ENCODE results near the gene CAVIN1. TPM values are rescaled to one million over a fixed set of nuclear protein-coding genes. Genes with fewer than 3 reads are reported as not detected.
A peak's percentile ranks its signal among the peaks of the same experiment; 100 is the strongest.
"Not testable (repeated sequence)": the region's sequence is repeated elsewhere in the genome, so short reads cannot be mapped to it uniquely, and the experiment has no call there.

Gene CAVIN1, protein sequence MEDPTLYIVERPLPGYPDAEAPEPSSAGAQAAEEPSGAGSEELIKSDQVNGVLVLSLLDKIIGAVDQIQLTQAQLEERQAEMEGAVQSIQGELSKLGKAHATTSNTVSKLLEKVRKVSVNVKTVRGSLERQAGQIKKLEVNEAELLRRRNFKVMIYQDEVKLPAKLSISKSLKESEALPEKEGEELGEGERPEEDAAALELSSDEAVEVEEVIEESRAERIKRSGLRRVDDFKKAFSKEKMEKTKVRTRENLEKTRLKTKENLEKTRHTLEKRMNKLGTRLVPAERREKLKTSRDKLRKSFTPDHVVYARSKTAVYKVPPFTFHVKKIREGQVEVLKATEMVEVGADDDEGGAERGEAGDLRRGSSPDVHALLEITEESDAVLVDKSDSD
- 12.3 TPM for total RNA-seq

DNA sequence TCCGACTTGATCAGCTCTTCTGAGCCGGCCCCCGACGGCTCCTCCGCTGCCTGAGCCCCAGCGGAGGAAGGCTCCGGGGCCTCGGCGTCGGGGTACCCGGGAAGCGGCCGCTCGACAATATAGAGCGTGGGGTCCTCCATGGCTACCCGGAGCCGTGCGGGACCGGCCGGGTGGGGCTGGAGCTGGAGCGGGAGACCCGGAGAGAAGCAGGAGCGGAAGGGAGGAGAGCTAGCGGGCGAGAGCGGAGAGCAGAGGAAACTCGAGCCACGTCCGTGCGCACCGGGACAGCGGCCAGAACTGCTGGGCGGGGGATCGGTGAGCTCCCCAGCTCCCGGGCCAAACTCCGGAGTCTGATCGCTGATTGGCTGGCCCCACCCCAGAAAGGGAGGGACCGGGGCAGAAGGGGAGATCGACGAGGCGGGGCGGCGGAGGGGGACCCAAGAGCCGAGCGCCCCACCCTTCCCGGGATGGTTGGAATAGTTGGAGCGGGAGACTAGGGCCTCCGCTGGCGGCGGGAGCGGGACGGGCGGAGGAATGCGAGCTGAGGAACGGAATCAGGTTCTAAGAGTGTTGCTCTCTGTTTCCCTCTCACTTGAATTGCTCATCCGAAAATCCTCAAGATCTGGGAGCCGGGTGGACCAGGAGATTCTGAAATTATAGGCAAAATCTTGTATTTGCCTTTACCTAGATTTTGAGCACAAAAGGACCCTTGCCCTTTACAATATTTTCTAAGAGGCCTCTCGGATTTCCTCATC is at the start of gene CAVIN1:
CAVIN1 (minus strand) TSS at position 299 of the 755 bp plus-strand sequence; CDS start at position 140, 159 bp downstream.
- DNase-seq (ENCODE audit: low spot score) (peak; percentile 94), ATAC-seq (peak; percentile 95)

DNA sequence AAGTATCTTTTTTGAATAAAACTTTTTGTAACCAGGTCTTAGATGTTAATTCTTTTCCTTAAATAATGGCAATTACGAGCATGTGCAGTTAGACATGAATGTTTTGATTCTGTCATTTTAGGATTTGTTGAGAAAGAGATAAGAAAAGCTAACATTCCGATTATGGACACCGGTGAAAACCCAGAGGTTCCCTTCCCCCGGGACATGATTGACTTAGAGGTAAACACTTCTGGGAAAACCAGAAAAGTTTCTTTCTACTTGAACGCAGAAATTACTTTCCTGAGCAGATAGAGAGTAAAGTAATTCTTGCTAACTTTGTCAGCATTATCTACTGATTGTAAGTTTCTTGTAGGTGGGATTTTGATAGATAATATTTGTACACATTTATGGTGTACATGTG is 44.8 kb upstream of the CAVIN1 start:
- DNase-seq (ENCODE audit: low spot score): no peak

DNA sequence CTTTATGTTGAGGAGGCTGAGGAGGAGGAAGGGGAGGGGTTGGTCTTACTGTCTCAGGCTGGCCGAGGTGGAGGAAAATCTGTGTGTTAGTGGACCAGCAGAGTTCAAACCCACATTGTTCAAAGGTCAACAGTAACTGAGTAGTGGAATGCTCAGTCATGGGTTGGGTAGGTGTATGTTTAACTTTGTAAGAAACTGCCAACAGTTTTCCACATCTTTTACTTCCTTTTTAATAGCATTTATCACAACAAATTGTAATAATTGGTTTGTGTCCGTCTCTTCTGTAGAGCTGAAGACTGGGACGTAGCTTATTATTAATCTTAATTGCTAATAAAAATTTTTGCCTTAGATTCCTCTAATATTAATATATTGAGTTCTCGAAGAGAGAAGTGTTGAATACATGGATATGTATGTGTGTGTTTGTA is 40.9 kb upstream of the CAVIN1 start:
- no peak for DNase-seq (ENCODE audit: low spot score)
- ATAC-seq: peak; percentile 89

More for the DNA sequence above, 44.8 kb upstream of the CAVIN1 start:
- no peak for ATAC-seq

DNA sequence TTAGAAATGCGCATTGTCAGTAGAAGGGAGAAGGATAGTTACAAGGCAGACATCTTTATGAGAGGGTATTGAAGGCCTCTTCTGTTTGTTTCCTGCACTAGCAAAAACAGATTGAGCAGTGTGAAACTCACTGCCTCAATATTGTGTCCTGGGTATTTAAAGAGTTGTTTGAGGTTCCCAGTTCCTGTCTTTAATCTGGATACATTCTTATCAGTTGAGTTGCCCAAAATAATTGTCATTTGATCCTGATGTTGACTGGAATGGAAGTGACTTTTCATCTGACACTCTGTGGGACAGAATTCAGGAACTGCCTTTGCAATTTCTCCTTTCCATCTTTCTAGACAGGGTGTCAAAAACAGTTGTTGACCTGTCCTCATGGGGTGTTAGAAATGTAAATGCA is 37.3 kb upstream of the CAVIN1 start:
- ATAC-seq: no peak
- DNase-seq (ENCODE audit: low spot score): no peak

DNA sequence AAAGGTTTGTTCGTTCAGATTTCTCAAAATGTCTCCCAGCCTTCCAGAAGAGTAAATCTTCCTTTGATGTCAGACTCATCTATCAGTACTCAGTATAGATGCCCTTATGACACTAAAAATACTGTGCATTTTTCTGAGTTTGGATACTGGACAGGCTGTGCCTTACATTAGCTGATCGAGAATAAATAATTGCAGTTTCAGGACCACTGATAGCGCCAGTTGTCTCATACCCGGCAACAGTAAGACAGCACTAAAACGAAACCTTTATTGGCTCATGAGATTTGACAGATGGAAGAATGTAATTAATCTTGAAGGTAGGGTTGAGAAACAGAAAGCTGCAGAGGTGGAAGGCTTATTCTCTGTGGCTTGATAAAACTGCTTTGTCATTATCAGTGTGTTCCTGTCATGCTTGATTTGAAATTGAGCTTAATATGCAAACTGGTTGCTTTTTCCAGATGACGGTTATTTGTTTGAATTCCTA is 36.8 kb upstream of the CAVIN1 start:
- peak; percentile 32 for ATAC-seq
- no peak for DNase-seq (ENCODE audit: low spot score)

DNA sequence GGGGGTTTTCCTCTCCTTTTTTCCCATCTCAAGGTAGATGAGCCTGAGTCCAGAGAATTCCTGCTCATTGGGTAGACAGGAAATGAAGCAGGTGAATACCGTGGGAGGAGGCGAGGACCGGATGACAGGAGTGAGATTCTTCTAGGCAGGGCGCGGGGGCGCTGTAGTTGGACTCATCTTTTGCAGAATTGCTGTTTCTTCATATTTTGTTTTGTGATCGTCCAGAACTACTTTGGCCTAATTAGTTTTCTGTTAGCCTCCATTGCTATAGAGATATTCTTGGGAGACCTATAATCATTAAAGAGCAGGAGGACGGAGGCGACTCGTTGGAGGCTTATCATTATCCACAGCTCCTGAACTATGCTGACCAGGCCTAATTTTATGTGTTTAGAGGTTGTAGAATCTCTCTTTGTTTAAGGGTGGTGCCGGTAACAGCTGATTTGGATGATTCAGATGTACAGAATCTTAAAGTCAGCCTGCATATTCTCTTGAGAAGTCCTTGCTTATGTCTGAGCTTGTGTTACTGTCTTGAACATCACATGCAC is 36.3 kb upstream of the CAVIN1 start:
- peak; percentile 55 for ATAC-seq
- peak; percentile 55 for DNase-seq (ENCODE audit: low spot score)

DNA sequence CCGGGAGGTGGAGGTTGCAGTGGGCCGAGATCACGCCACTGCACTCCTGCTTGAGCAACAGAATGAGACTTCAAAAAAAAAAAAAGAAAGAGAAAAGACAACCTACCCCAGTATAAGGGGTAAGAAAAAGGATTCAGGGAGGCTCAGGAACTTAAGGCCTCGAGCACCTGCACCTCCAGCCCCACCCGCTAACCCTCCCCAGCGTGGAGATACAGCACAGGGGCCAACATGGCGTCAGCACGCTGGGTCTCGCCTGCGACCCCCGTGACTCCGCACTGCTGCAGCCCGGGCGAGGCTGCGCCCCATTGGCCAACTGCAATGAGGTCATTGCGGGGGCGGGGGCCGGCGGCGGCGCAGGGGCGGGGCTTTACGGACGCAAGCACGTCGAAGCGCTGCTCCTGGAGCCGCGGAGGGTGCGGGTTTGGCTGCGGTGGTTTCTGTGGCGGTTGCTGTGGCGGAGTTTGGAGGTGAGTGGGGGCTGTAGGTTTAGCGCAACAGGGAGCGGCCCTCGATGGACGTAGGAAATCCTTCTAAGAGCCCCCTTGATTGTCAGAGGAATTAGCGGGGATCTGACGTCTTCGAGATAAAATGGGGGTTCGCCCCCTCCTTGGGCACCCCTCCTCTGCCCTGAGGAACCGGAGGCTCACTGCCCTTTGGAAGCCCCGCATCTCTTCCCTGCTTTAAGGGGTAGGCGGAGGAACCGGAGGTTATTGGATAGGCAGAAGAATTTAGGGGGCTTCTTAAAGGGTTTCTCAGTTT is 35.6 kb upstream of the CAVIN1 start, which contains the start of gene ATP6V0A1:
ATP6V0A1 (plus strand) TSS at position 382 of the 759 bp plus-strand sequence. CDS start 2,017 bp downstream, outside the sequence.
- ATAC-seq (peak; percentile 98), DNase-seq (ENCODE audit: low spot score) (peak; percentile 94)

DNA sequence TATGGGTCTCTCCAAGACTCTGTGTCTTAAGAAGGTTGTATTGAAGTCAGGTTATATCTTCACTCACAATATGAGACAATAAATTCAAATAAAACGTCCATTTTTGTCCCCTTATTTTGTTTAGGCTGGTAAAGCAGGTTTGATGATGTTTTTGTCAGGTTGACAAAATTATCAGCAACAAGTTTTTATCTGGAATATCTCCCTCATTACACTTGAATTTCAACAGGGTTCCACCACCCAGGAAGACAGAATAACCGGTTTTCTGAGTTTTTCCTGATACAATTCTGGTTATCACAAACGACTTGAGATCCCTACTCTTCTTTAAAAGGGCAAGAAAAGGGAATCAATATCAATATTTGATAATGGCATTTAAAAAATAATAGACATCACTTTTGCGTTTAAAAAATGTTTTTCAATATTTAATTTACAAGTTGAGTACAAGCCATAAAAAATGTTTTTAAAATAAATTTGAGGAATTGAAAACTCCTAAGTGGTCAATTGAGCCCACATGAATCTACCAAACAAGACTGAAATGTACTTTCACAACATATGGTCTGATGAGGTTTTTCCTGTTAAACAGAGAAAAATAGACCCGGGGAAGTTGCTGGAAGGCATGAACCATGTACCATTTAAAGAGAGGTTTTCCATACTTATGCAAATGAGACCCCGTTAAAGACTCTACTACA is 34.2 kb upstream of the CAVIN1 start:
- DNase-seq (ENCODE audit: low spot score) (no peak), ATAC-seq (no peak)

DNA sequence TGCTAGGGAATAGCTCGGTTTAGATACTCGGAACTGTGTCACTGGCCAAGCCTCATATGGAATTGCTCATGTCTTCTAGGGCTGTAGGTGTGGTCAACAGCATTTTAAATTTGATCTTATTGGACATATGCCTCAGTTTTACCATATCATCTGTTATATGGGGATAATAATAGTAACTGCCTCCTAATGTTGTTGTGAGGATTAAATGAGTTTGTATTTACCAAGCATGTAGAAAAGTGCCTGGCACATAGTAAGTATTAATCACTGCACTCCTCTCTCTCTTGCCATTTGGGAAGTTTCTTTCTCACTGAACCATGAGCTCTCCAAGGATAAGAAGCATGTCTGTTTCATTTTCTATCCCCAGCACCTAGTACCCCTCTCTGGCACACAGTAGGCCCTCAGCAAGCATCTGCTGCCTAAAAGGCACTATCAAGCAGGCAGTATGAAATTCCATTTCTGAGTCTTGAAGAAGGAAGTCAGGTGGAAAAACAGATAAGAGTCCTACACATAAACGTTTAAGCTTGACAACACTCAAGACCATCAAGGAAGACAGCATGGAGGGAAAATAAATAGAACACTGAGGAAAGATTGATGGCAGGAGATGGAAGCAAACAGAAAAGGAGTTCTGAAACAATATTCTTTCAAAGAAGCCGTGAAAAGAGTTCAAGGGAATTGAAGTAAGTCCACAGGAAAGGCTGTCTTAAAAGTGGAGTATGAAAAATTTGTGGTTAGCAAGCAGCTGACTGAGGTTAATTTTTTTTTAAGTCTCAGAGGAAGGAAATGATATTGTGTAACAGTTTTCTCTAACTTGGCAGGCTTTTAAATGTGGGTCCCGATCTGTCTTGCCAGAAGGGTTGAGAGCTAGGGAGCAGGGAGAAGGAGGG is 33.4 kb upstream of the CAVIN1 start:
- ATAC-seq: no peak
- DNase-seq (ENCODE audit: low spot score): no peak

DNA sequence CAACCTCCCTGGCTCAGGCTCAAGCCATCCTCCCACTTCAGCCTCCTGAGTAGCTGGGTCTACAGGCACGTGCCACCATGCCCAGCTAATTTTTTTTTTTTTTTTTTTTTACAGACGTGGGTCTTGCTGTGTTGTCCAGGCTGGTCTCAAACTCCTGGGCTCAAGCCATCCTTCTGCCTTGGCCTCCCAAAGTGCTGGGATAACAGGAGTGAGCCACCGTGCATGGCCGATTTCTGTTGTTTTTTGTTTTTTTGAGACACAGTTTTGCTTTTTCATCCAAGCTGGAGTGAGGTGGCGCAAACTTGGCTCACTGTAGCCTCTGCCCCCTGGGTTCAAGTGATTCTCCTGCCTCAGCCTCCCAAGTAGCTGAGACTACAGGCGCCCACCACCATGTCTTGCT is 31.9 kb upstream of the CAVIN1 start:
- not testable (repeated sequence) for ATAC-seq; DNase-seq (ENCODE audit: low spot score)

DNA sequence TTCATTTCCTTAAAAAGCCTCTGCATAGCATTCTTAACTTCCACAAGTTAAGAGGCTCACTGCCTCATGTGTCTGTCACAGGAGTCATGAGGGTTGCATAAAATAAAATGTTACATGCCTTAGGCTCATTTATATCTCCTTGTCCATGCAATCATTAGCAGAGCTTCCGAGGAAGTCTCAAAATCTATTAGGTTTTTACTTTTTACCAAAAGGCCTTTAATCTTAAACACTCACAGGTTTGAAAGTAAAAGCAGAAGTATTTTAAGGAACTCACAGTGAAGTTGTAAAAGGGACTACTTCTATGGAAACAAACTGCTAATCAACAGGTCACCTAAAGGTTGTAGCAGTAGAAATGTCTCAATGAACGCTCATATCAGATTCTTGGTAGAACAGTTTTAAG is 30.4 kb upstream of the CAVIN1 start:
- ATAC-seq: no peak
- no peak for DNase-seq (ENCODE audit: low spot score)

DNA sequence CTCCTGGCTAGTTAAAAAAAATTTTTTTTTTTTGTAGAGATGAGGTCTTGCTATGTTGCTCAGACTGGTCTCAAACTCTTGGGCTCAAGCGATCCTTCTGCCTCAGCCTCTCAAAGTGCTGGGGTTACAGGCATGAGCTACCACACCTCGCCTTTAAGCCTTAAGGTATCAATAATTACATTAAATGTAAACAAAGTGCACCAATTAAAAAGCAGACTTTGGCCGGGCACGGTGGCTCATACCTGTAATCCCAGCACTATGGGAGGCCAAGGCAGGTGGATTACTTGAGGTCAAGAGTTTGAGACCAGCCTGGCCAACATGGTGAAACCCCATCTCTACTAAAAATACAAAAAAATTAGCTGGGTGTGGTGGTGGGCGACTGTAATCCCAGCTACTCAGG is 28.2 kb upstream of the CAVIN1 start:
- not testable (repeated sequence) for ATAC-seq; DNase-seq (ENCODE audit: low spot score)

DNA sequence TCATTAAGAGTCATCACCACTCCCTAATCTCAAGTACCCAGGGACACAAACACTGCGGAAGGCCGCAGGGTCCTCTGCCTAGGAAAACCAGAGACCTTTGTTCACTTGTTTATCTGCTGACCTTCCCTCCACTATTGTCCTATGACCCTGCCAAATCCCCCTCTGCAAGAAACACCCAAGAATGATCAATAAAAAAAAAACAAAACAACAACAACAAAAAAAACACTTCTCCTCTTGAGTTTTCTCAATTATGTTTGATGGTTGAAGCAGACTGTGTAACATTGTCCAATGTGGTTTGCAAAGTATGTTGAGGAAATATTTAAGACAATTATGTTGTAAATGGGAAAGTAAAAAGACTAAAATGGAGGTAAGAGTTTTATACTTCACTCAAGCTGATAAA is 26.8 kb upstream of the CAVIN1 start:
- not testable (repeated sequence) for DNase-seq (ENCODE audit: low spot score); ATAC-seq

DNA sequence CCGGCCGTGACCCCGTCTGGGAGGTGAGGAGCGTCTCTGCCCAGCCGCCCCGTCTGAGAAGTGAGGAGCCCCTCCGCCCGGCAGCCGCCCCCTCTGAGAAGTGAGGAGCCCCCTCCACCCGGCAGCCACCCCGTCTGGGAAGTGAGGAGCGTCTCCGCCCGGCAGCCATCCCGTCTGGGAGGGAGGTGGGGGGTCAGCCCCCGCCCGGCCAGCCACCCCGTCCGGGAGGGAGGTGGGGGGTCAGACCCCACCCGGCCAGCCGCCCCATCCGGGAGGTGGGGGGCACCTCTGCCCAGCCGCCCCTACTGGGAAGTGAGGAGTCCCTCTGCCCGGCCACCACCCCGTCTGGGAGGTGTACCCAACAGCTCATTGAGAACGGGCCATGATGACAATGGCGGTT is 26.1 kb upstream of the CAVIN1 start:
- not testable (repeated sequence) for ATAC-seq; DNase-seq (ENCODE audit: low spot score)

DNA sequence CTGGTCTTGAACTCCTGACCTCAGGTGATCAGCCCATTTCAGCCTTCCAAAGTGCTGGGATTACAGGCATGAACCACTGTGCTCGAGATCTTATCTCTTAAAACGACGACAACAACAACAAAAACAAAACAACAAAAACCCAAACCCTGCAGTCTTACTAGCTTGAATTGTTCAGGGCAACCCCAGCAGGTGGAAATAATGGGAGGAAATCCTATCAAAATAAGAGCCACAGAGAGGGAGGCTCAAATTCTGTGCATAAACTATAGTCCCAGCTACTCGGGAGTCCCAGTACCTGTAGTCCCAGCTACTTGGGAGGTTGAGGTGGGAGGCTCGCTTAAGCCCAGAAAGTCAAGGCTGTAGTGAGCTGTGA is 19.1 kb upstream of the CAVIN1 start:
- no peak for ATAC-seq
- no peak for DNase-seq (ENCODE audit: low spot score)

DNA sequence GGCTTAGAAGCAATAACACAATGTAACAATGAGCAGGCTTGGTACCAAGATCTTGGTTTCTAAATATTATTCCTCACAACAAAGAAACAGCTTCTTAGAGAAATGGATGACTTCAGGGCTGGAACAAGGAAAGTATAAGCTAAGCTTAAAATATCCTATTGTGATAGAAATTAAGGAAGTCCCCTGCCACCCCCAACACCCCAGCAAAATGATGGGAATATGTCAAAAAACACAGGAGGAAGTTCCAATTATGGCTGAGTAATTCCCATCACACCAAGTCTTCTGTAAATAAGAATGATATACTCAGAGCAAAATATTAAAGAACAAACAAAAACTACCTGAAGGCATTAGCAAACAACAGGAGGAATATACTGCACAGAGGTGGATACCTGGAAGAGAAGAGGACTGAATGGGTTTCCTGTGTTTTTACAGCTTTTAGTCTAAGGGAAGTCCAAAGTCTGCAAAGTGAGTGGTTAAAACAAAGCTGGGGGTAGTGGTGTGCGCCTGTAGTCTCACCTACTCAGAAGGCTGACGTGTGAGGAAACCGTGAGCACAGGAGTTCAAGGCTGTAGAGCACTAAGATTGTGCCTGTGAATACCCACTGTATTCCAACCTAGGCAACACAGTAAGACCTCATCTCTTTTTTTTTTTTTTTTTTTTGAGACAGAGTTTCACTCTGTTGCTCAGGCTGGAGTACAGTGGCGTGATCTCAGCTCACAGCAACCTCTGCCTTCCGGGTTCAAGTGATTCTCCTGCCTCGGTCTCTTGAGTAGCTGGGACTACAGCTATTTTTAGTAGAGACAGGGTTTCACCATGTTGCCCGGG is 18.5 kb upstream of the CAVIN1 start:
- no peak for ATAC-seq
- no peak for DNase-seq (ENCODE audit: low spot score)

DNA sequence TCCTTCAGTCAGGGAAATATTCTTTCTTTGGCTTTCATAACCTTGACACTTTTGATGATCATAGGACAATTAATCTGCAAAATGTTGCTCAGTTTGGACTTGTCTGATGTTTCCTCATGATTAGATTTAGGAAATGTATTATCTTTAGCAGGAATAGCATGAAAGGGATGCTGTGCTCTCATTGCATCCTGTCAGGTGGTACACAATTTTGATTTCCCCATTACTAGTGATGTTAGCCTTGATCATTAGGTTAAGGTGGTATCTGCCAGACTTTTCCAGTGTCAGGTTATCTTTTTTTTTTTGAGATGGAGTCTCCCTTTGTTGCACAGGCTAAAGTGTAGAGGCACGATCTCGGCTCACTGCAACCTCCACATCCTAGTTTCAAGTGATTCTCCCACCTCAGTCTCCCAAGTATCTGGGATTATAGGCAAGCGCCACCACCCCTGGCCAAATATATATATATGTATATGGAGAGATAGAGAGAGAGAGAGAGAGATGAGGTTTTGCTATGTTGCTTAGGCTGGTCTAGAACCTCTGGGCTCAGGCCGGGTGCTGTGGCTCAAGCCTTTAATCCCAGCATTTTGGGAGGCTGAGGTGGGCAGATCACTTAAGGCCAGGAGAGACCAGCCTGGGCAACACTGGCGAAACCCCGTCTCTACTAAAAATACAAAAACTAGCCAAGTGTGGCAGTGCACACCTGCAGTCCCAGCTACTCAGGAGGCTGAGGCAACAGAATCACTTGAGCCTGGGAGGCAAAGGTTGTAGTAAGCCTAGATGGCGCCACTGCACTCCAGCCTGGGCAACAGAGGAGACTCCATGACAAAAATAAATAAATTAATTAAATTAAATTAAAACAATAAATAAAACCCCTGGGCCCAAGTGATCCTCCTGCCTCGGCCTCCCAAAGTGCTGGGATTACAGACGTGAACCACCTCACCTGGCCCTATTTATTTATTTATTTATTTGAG is 15.8 kb upstream of the CAVIN1 start:
- ATAC-seq: no peak
- no peak for DNase-seq (ENCODE audit: low spot score)
